ENCODE measurements around the gene TRIM31.

TRIM31 gene

GRCh38 chr6:30156262-30156599 lies 43.3 kb upstream of the TRIM31 start (continued):
- TF ChIP-seq ZBTB26 (tag by site-specific recombination; optimal IDR thresholded peaks at IDR 0.05) (no peak), GLIS1 (tag by site-specific recombination; IDR thresholded peaks at IDR 0.05) (peak; percentile 43; the same call in 1 of the 2 replicates), GLI2 (tag by site-specific recombination; IDR thresholded peaks at IDR 0.05; ENCODE audit: borderline replicate concordance, low read depth) (no peak), ZEB2 (tag by site-specific recombination; IDR thresholded peaks at IDR 0.05) (peak; percentile 91), ZBTB1 (tag by site-specific recombination; IDR thresholded peaks at IDR 0.05) (no peak), KLF8 (tag by site-specific recombination; IDR thresholded peaks at IDR 0.05) (peak; percentile 63), SCRT1 (tag by site-specific recombination; IDR thresholded peaks at IDR 0.05; ENCODE audit: borderline replicate concordance) (no peak), ZNF114 (tag by site-specific recombination; IDR thresholded peaks at IDR 0.05) (no peak), OSR2 (tag by site-specific recombination; IDR thresholded peaks at IDR 0.05) (peak; percentile 21; the same call in 1 of the 2 replicates), SP2 (tag by site-specific recombination; IDR thresholded peaks at IDR 0.05) (peak; percentile 62), ZNF394 (tag by site-specific recombination; IDR thresholded peaks at IDR 0.05; ENCODE audit: borderline replicate concordance) (peak; percentile 47; the same call in 1 of the 2 replicates), ZXDB (tag by site-specific recombination; IDR thresholded peaks at IDR 0.05) (peak; percentile 82), ZSCAN30 (tag by site-specific recombination; IDR thresholded peaks at IDR 0.05) (peak; percentile 33; the same call in 1 of the 2 replicates), ZNF146 (tag by site-specific recombination; IDR thresholded peaks at IDR 0.05) (no peak), TSHZ1 (tag by site-specific recombination; IDR thresholded peaks at IDR 0.05; ENCODE audit: borderline replicate concordance) (peak; percentile 89), ZNF211 (tag by site-specific recombination; IDR thresholded peaks at IDR 0.05; ENCODE audit: low read depth) (no peak), TRIM28 (IDR thresholded peaks at IDR 0.05; ENCODE audit: borderline replicate concordance, low read length) (no peak; the same call in 1 of the 2 replicates), ZNF354C (tag by site-specific recombination; IDR thresholded peaks at IDR 0.05; ENCODE audit: borderline replicate concordance, low read depth) (no peak), OVOL3 (tag by site-specific recombination; IDR thresholded peaks at IDR 0.05) (no peak), ZNF629 (tag by site-specific recombination; IDR thresholded peaks at IDR 0.05) (peak; percentile 90), ZNF561 (tag by site-specific recombination; IDR thresholded peaks at IDR 0.05; ENCODE audit: borderline replicate concordance) (peak; percentile 74; the same call in 1 of the 2 replicates), ZNF623 (tag by site-specific recombination; IDR thresholded peaks at IDR 0.05) (0 out of 2 replicates have a peak, but pooled peaks have one; percentile 9), ZNF600 (tag by site-specific recombination; IDR thresholded peaks at IDR 0.05) (peak; percentile 91), ZNF426 (tag by site-specific recombination; IDR thresholded peaks at IDR 0.05) (no peak)
- TF ChIP-seq, protein P1, sequence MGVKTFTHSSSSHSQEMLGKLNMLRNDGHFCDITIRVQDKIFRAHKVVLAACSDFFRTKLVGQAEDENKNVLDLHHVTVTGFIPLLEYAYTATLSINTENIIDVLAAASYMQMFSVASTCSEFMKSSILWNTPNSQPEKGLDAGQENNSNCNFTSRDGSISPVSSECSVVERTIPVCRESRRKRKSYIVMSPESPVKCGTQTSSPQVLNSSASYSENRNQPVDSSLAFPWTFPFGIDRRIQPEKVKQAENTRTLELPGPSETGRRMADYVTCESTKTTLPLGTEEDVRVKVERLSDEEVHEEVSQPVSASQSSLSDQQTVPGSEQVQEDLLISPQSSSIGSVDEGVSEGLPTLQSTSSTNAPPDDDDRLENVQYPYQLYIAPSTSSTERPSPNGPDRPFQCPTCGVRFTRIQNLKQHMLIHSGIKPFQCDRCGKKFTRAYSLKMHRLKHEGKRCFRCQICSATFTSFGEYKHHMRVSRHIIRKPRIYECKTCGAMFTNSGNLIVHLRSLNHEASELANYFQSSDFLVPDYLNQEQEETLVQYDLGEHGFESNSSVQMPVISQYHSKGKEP (tag by site-specific recombination; IDR thresholded peaks at IDR 0.05): peak; percentile 65; the same call in 1 of the 2 replicates
- TF ChIP-seq, protein P2, sequence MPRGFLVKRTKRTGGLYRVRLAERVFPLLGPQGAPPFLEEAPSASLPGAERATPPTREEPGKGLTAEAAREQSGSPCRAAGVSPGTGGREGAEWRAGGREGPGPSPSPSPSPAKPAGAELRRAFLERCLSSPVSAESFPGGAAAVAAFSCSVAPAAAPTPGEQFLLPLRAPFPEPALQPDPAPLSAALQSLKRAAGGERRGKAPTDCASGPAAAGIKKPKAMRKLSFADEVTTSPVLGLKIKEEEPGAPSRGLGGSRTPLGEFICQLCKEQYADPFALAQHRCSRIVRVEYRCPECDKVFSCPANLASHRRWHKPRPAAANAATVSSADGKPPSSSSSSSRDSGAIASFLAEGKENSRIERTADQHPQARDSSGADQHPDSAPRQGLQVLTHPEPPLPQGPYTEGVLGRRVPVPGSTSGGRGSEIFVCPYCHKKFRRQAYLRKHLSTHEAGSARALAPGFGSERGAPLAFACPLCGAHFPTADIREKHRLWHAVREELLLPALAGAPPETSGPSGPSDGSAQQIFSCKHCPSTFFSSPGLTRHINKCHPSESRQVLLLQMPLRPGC (tag by site-specific recombination; IDR thresholded peaks at IDR 0.05): peak; percentile 84
- TF ChIP-seq, protein P3, sequence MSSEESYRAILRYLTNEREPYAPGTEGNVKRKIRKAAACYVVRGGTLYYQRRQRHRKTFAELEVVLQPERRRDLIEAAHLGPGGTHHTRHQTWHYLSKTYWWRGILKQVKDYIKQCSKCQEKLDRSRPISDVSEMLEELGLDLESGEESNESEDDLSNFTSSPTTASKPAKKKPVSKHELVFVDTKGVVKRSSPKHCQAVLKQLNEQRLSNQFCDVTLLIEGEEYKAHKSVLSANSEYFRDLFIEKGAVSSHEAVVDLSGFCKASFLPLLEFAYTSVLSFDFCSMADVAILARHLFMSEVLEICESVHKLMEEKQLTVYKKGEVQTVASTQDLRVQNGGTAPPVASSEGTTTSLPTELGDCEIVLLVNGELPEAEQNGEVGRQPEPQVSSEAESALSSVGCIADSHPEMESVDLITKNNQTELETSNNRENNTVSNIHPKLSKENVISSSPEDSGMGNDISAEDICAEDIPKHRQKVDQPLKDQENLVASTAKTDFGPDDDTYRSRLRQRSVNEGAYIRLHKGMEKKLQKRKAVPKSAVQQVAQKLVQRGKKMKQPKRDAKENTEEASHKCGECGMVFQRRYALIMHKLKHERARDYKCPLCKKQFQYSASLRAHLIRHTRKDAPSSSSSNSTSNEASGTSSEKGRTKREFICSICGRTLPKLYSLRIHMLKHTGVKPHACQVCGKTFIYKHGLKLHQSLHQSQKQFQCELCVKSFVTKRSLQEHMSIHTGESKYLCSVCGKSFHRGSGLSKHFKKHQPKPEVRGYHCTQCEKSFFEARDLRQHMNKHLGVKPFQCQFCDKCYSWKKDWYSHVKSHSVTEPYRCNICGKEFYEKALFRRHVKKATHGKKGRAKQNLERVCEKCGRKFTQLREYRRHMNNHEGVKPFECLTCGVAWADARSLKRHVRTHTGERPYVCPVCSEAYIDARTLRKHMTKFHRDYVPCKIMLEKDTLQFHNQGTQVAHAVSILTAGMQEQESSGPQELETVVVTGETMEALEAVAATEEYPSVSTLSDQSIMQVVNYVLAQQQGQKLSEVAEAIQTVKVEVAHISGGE (tag by site-specific recombination; conservative IDR thresholded peaks at IDR 0.05; ENCODE audit: low read depth): peak; percentile 93
